HG03066 (cell line): ENCODE data around the gene DCLRE1B.
"Not testable (repeated sequence)": the region's sequence is repeated elsewhere in the genome, so short reads cannot be mapped to it uniquely, and the experiment has no call there.

ENCODE experiments used
- ATAC-seq: cut with Tn5 transposase; IDR thresholded peaks from one replicate; pipeline ENCODE4 v1.9.1; 2021; ENCODE audit warnings: low read depth; ENCODE audit not compliant: unreplicated experiment

Gene DCLRE1B

GRCh38 chr1:113946112-113946511 lies 41.0 kb downstream of the DCLRE1B start:
- no peak for ATAC-seq

- ATAC-seq, result no peak
Observed at GRCh38 chr1:113946678-113947387, 41.7 kb downstream of the DCLRE1B start.

GRCh38 chr1:113947388-113948107 lies 42.4 kb downstream of the DCLRE1B start:
- ATAC-seq, result no peak

GRCh38 chr1:113948151-113948550 lies 43.0 kb downstream of the DCLRE1B start:
- not testable (repeated sequence) for ATAC-seq

- ATAC-seq, result no peak
Observed at GRCh38 chr1:113949007-113949406, 43.9 kb downstream of the DCLRE1B start.

- no peak for ATAC-seq
Observed at GRCh38 chr1:113950908-113951307, 45.8 kb downstream of the DCLRE1B start.

GRCh38 chr1:113951719-113952118 lies 46.6 kb downstream of the DCLRE1B start:
- no peak for ATAC-seq

GRCh38 chr1:113957984-113958383 lies 52.9 kb downstream of the DCLRE1B start:
- no peak for ATAC-seq

- ATAC-seq, result no peak
Observed at GRCh38 chr1:113958691-113959090, 53.6 kb downstream of the DCLRE1B start.

GRCh38 chr1:113963281-113963906 lies 58.3 kb downstream of the DCLRE1B start:
- ATAC-seq, result no peak
